NCI-H526 treated with DMSO at 0.1 percent for 48 hours (cell line): ENCODE measurements around the gene CRACR2A.

Source experiments
- DNase-seq: peaks from one replicate; lab custom pipeline; 2025; lab: John Stamatoyannopoulos, UW

CRACR2A gene

DNA sequence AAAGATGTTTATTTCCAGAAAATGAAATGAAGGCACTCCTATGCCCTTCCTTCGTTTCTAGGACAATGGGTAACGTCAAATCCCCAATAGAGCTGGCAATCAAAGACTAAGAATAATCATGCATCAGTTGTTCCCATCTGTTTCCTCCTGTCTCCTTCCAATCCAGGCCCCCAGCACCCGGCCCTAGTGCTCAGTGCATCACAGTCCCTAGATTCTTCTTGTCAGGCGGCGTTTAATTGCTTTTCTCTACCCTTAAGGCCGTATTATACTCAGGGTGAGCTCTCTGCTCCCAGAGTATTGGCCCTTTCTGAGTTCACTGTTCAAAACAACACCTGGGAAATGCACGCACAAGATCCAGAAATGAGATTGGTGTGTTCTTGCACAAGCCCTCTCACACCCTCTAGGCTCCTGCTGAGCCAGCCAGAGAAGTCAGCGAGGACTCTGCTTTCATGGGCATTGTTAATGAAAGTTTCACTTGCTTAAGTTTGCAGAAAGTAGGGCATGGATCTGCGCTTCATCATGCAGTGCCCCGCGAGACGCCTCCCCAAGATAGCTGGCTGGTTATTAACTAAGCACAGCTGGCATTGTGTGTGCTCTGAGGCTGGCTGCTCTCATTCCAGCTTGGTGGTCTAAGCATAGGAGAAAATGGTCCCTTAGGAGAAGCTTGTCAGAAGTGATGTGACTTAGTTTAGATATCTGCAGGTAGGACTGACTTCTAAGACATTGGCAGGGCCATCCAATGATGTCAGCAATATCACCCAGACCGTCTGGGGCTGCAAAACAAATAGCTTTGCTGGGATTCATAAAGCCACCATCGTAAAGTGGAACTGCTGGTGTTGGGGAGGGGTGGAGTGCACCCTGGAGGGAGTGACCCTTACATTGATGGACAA is 28.7 kb downstream of the CRACR2A start:
- no peak for DNase-seq

DNA sequence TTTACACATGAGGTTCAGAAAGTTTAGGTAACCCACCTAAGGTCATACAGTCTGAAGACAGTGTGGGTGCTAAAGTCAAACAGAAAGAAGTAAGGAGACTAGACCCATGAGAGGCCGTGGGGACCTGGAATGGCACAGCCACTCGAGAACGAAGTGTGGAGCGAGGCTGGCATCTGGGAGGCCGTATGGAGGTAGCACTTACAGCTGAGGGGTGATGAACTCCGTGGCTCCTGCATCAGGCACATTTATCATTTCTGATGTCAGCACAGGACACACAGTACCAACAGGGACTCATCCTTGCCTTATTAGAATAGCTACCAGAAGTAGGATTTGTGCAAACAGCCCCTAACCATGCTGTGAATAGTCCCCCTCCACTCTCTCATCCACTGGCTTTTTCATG is 30.5 kb downstream of the CRACR2A start:
- no peak for DNase-seq

DNA sequence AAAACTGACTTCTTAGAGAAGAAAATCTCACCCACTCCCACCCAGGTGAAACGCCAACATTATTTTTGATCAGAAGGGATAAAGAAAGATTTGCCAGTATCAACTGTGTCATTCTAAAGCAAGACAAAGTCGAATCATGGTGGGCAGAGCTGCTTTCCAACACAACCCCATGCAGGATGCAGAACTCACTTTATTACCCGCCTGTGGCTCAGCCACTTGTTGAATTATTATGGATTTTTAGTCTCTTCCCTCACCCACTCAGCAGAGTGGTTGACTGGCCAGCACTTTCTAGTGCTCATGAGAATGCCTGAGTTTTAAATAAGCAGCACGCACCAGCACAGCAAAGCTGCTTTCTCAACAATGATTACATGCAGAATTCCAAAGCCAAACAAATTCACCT is 32.1 kb downstream of the CRACR2A start:
- no peak for DNase-seq

DNA sequence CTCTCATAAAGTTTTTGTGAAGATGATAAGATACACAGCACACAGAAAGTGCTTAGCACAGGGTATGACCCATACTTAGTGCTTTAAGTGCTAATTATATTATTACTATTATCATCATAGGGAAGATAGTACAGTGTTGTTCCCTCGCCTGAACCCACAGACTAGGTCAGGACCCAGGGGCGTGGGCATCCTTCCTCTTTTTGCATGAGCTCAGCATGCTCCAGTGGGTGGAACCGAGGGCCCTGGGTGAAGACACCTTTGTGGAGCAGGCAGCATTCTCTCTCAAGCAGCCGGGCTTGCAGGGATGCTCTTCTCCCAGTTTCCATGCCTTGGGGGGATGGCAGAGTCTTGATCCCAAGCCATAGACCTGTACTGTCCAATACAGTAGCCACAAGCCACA is 34.8 kb downstream of the CRACR2A start:
- DNase-seq, result no peak

DNA sequence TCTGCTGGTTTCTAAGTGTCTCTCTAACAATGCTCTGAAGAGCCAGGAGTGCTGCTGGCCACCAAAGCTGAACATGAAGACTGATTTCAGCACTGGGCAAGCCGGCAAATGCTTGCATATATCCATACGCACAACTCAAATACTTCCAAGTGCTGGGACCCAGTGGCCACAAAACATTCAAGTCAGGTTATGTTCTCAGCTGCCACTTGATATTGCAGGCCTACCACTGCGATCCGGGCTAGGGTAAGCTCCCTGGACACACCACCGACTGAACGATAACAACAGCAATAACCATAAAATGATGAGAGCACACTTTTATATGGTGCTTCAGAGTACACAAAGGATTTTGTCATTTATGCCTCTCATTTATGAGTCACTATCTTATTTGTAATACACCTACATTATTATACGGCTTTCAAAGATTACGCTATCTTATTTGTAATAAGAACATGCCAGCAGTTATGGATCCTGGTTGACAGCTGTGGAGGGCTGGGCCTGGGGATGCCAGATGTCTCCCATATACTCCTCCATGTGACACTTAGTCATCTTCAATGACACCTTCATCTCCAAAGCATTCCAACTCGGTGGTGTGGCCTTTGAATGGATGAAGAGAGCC is 35.5 kb downstream of the CRACR2A start:
- no peak for DNase-seq

DNA sequence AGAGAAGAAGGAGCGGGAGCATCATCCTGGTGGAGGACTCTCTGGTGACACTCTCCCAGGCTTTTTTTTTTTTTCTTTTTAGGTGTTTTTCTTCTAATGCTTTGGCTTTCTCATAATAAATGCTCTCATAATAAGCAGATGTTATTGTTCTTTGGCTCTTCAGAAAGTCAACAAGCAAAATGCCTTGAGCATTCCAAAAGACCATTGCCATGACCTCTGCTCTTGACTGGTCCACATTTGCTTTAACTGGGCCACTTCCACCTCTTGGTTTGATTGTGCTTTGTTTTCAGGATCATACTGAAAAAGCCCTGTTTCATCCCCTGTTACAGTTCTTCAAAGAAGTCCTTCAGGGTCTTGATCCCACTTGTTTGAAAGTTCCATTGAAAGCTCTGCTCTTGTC is 36.9 kb downstream of the CRACR2A start:
- no peak for DNase-seq

DNA sequence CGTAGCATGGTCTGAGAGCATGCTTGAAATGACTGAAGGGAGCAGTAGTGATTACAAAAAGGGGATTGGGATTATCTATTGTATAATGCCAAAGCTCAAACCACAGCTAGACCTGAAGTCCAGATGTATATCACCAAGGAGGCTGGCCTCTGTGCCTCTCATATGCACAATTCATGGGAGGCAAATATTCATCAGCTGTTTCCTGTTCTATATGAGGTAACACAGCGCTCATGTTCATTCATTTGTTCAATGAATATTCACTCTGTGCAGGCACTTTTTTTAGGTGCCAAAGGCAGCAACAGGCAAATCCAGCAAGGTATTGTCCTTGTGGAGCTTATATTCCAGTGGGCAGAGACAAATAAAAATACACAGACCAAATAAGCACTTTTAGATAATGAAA is 39.0 kb downstream of the CRACR2A start:
- no peak for DNase-seq

DNA sequence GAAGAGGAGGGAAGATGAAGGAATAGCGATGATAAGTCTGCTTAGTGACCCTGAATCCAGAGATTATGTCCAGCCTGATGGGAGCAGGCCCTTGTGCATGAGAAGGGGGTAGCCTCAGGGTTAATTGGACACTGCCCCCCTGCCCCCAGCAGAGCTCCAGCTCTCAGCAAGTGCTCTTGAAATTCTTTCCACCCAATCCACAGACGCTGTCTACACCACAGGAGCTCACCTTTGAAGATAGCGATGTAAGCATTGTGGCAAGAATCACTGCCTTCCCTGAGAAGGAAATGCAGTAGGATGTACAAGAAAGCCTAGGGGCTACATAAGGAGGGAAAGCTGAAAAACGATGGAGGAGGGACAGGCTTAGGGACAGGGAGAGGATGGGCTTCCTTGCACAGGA is 39.4 kb downstream of the CRACR2A start:
- no peak for DNase-seq

DNA sequence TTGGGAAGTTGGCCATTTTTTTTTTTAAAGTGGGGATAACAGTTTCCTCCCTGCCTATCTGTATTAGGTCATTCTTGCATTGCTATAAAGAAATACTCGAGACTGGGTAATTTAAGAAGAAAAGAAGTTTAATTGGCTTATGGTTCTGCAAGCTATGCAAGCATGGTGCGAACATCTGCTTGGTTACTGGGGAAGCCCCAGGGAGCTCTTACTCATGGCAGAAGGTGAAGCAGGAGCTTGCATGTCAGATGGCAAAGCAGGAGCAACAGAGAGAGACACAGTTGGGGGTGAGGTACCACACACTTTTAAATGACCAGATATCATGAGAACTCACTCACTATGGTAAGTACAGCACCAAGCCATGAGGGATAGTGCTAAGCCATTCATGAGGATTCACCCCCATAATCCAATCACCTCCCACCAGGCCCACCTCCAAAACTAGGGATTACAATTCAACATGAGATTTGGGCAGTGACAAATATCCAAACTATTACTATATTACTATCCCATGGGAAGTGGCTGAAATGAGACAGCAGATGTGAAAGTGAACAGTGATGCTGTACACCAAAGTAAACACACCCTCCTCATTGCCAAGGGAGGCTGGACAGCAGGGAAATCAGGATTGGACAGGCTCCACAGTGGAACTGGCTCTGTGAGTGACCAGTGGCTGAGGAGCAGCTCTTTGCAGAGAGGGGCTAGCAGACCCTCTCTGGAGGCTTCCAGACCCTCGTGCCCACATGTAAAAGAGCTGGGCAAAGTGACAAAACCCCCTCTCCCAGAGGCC is 40.5 kb downstream of the CRACR2A start:
- no peak for DNase-seq

DNA sequence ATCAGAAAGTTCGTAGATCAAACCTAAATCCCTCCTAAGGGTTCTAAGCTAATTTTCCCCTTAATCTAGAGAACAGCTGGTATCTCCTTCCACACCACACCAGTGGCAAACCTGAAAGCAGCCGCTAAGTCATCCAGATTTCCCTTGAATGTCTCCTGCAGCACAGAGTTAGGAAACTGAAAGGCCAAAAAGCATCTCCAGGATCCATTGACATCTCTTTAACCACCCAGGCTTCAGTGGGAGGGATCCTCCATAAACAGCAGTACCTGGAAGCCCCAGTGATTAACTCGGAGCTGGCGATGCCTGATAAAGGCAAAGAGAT is 47.6 kb downstream of the CRACR2A start:
- no peak for DNase-seq

DNA sequence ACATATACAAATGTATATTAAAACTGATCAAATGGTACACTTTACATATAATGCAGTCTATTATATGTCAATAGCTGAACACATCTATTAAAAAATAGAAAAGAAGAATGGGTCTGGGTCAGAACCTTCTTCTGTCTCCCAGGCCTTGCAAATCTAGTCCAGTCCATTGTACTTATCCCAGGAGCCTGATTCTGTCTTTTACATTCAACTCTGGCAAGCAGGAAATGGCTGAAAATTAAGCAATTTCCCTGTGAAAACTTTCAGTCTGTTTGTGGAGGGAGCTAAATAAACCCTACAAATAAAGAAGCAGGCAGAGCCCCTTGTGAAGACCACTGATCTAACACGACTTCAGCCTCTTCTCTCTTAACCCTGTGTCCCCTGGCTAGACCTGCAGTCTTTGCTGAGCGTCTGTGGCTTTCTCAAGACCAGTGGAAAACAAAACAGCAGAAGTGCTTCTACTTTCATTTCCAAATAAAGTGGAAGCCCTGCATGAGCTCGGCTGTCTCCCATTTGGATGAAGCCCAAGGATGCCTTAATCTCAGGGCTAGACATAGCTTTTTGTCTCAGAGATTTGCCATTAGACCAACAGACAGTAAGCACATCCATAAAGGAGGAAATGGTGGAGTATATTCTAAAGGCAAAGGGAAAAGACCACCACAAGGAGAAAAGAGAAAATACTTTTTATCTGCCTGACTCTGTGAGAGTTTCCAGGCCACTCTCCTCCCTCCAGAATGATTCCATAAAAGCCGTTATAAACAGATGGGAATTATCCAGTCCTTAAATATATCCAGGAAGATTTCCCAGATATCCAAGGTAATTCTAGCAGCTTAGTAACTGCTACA is 48.2 kb downstream of the CRACR2A start:
- DNase-seq, result no peak

DNA sequence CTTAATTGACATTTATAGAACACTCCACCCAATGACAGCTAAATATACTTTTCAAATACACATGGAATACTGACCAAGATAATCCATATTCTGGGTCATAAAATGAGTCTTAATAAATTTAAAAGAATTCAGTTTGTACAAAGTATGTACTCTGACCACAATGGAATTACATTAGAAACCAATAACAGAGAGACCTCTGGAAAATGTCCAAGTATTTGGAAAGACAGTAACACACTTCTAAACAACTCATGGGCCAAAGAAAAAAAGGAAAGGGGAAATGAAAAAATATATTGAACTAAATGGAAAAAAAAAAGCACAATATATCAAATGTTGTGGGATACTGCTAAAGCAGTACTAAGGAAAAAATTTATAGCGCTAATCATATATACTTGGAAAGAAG is 52.0 kb downstream of the CRACR2A start:
- DNase-seq, result no peak

DNA sequence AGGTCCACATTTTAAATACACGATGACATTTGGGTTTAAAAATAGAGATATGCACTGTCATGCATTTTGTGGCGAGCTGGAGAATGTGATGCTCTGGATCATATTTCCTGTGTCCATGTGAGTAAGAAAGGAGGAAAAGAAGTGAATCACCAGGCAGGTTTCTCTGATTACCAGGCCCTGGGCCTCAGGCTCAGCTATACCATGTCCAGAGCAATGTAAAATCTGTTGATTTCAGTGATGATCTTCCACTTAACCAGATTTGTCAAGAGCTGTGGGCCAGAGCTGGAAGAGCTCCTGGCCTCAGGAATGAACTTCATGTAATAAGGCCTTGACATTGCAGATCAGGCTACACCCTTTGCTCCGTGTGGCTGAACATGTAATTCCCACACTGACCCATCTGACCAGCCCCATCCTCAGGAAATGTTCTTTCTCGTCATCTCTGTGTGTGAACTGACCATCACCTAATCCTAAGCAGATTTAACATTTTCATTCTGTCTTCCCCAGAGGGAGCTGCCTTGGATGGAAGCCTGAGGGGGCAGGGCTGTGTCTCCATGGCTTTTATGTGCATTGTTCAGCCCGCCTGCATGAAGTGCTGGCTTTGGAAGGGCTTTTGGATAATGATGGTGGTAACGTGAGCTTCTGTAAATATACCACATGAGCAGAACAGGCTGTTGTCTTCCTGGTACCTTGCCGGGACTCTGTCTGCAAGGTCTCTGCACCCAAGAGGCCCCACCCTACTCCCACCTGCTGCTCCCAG is 54.5 kb downstream of the CRACR2A start:
- peak; percentile 76 for DNase-seq

DNA sequence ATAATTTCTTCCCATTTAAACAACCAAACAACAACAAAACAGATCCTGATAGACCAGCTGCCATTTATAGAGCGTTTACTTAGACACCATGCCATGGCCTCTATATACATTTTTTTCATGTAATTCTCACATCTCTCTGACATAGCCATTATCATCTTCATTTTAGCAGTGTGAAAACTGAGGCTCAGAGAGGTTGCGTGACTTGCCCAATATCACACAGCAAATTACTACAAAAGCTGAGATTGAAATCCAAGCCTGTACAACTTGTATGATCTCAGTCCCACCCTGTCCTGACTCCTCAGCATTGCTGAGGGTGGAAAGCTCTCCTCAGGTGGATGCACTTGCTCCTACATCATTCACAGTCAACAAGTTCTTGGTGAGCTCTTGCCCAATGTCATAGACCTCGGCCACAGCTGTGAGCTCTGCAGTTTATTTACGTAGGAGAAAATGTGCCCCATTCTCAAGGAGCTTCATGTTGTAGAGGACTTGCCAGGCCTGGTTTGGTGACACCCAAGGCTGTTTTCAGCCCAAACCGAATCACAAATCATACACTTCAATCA is 55.5 kb downstream of the CRACR2A start:
- DNase-seq, result no peak

DNA sequence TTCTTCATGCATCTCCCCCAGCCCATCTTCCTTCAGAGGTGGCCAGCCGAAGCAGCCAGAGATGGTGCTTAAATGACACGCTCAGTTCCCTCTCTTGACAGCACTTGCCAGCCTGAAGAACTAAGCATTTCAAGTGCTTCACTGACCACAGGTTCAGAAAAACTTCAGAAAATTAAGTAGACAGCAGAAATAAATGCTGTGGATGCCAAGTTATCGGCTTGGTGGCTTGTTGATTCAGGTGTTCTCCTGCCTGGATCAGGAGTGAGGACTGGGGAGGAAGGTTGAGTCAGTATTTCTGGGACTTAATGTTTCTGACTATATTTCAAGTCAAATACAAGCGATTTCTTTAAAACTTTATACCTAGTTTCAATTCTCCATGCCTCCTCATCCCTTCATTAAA is 58.2 kb downstream of the CRACR2A start:
- DNase-seq, result no peak

DNA sequence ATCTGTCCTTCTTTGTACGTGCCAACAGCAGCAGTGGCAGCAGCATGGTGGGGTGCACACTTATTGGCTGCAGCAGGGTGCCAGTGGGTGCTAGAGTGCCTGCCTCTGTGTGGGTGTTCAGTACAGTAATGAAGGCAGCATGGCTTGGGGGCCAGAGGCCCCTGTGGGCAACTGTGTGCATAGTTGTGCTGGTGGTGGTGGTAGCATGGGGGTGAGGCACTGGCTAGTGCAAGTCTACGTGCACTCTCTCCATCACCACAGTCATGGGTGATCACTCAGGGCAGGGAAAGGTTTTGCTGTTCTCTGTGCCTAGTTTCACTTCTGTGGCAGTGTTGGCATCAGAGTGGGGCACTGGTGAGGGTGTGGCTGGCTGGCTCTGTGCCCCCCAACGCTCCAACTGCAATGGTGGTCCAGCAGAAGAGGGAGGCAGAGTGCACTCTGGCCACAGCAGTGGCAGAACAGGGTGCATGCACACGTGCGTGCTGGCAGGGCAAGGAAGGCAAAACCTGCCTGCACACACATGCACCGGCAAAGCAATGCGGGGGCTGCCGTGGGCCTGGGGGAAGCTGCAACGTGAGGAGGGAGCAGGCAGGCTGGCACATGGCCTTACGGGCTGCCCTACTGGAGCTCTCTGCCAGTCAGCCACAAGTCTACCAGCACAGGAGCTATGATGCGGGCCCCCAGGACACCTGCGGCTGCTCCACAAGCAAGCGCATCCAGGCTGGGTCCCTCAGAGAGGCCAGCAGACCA is 60.1 kb downstream of the CRACR2A start:
- DNase-seq, result no peak

DNA sequence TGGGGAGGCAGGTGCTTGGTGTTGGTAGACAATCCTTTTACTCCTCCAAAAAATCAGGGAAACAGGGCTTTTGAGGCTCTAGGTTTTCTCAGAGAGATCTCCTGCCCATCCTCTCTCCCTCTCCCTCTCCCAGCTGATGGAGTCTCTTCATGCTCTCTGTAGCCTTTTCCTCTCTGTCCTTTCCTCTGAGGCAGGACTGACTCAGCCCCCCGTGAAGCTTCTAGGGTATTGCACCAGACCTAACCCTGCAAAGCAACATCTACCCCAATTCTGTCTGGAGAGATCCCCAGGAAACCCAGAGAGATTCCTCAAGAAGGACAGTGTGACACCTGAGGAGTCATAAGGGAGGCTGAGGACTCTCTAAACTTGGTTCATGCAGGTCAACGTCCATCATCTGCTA is 66.4 kb downstream of the CRACR2A start:
- no peak for DNase-seq

DNA sequence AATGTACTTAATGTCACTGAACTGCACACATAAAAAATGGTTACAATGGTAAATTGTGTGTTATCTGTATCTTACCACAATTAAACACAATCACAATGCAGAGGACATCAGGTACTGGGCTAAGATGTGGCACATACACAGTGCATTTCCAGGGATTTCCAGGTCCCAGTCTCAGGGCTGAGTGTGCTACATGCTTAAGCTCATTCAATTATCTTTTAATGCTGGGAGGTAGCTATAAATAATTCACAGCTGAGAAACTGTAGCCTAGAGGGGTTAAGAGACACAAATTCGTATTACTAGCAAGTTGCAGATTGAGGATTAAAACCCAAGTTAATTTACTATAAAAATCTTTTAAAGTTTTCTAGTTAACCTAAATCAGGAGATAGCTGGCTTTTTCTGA is 67.1 kb downstream of the CRACR2A start:
- DNase-seq, result no peak

DNA sequence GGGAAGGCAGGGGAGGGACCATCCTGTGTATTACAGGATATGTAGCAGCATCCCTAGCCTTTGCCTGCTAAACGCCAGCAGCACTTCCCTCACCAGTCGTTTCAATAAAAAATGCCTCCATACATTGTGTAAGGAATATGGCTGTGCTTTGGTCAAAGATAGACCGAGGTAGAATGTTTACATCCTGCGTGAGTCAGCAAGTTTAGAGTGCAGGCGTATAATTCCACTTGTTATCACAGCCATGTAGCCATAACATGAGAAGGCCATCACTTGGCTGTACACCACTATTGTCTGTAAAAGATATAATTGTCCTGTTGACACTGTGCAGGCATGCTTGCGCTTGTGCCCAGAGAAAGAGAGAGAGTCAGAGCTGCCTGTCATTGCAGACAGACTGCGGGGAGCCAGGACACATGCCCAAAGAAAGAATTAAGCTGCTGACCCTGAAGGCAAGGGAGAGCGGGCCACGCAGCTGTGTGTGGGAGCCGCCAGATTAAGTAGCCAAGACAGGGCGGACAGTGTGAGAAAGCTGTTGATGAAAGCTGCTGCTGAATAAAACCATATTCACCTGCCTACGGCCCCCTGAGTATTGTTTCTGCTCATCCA is 68.4 kb downstream of the CRACR2A start:
- no peak for DNase-seq

DNA sequence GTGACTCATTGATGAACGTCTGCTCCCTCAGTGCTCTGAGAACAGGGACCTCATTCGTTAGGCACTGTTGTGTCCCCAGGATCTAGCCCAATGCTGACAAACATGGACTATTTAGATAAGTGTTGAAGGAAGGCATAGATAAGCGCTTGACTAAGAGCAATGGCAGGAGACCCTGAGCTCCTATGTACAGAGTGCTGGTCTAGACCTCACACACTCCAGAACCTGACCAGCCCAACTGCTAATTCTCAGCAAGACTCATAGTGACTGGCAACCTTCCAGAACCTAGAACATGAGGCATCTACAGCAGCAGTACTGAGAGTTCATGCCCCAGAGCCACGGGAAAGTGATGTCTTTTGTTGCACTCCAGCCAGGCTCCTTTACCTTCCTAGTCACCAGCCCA is 69.2 kb downstream of the CRACR2A start:
- no peak for DNase-seq
